GM18498 (cell line): Measurements from ENCODE around the gene ENTPD2.
A peak's percentile ranks its signal among the peaks of the same experiment; 100 is the strongest.
"Not testable (repeated sequence)": the region's sequence is repeated elsewhere in the genome, so short reads cannot be mapped to it uniquely, and the experiment has no call there.

Experiments
- ATAC-seq: cut with Tn5 transposase; IDR thresholded peaks from one replicate; pipeline ENCODE4 v1.9.1; 2021; ENCODE audit warnings: mild to moderate bottlenecking, moderate library complexity; ENCODE audit not compliant: unreplicated experiment

ENTPD2 gene

DNA sequence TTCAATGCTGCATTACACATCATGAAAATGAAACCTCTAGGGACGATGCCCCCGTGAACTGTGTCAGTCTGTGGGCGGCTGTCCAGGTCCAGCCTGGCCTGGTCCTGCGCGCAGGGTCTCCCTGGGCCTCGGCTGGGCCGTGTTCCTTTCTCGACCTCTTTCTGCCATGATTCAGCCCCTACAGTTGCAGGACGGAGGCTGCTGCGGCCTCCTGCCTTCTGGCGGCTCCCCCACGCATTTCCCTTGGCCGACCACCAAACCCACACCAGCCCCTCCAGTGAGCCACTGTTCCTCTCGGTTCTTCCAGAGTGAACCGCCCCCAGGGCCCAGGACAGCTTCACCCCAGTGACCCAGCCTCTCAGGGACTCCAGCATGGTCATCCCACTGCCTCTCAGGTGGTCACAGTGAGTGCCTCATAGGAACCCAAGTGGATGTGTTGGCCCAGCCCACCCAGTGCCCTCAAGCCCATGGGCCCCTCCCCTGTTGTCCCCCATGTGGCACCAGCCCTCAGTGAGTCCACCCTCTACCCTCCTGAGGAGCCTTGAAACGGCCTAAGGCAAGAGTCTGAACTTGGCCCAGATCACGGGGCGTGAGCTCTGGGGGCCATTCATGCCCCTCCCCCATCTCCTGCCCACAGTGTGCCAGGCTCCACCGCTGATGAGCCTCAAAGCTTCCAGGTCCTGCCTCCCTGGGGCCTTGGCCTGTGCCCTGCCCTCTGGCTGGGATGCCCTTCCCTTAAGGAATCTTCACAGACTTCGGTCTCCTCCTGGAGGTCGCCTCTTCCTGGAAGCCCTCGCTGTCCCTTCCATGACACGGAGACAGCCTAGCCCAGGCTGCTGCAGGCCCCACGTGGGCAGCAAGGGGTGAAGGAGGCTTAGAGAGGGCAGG, 47.5 kb downstream of the ENTPD2 start:
- no peak for ATAC-seq

- ATAC-seq: not testable (repeated sequence)
Measured at GRCh38 chr9:137004285-137004684, 49.6 kb downstream of the ENTPD2 start.

DNA sequence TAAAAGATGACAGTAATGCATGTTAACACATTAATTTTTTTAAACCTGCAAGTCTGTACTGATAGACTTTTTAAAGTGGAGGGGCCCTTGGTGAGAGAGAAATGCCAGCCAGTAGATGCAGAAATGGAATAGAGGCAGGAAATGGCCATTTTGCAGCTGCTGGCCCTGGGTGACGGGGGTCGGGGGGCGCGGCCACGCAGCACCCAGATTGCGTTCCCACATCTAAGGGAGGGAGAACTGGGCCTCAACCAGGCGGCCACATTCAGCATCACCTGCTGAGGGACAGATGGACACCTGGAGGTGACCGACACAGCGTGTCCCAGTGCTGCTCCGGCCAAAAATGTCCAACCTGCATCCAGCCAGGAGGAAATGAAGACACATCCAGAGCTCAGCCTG, 51.2 kb downstream of the ENTPD2 start:
- ATAC-seq: no peak

GRCh38 chr9:137001857-137002645, 51.8 kb downstream of the ENTPD2 start:
- no peak for ATAC-seq

DNA sequence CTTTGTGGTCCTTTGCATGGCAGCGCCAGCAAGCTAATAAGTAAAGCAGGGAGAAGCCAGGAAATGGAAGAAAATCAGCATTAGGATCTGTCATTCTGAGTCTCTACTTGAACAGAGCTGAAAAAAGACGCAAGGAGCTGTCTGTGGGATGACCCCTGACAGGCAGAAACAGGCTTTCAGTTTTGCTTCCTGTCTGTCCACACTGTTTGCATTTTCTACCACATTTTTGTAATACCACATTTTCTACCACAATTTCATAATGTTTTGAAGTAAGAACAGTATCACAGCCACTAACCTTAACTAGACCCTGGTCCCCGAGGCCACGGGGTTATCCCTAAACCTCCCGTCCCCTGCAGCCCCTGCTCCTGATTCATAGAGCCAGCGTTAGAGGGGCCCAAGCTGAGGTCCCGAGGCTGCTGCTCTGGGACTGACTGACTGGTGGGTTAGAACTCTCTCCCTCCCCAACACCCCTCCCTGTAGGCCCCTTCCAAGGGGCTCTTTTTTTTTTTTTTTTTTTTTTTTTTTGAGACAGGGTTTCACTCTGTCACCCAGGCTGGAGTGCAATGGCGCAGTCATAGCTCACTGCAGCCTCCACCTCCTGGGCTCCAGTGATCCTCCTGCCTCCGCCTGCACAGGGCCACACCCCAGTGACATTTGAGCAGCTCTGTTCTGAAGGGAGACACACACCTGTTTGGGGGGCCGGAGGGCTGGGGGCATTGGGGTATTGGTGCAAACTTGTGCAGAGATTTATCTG, 53.5 kb downstream of the ENTPD2 start:
- ATAC-seq: peak; percentile 76
